Naive thymus-derived CD8-positive, alpha-beta T cell (primary cell): ENCODE measurements around the gene ABCD2. TPM values are rescaled to one million over a fixed set of nuclear protein-coding genes. Genes with fewer than 3 reads are reported as not detected.
"Not testable (repeated sequence)": the region's sequence is repeated elsewhere in the genome, so short reads cannot be mapped to it uniquely, and the experiment has no call there.

Experiments used
- ATAC-seq, 2 donors: fragments of 150-1000 bp; cut with Tn5 transposase in 1 of 2; sonication (Bioruptor Pico), chemical (Tn5 transposase) in 1 of 2; 1 replicate in 1 of 2; 2 replicates in 1 of 2; pipeline ENCODE4 v1.10.0; 2021; ENCODE audit warnings: mild to moderate bottlenecking in 2 of 2, moderate library complexity in 2 of 2
- POLR2A ChIA-PET: fragments of 350-600 bp; sonication (Branson Sonifier 250); formaldehyde crosslinking; loops from one replicate; lab custom pipeline; 2021; ENCODE audit warnings: antibody characterized with exemption; lab: Charles Lee
- DNase-seq, 10 donors: peaks; one replicate each; pipeline versions ENCODE4 v3.0.0 to v3.0.0-alpha.2; 2020 to 2022
- H3K27ac Mint-ChIP-seq, 10 donors: one replicate each; pipeline ENCODE4 v1.8.0; 2020 to 2022; ENCODE audit warnings: mild to moderate bottlenecking in 10 of 10, mixed read lengths in 10 of 10, moderate library complexity in 4 of 10, inconsistent platforms in 1 of 10
- H3K27me3 Mint-ChIP-seq, 5 donors: one replicate each; pipeline ENCODE4 v1.8.0; 2021 to 2022; ENCODE audit warnings: mixed read lengths in 5 of 5
- H3K36me3 Mint-ChIP-seq, 3 donors: one replicate each; pipeline ENCODE4 v1.8.0; 2020 to 2022; ENCODE audit warnings: mixed read lengths in 3 of 3, mild to moderate bottlenecking in 2 of 3, inconsistent platforms in 1 of 3
- H3K4me1 Mint-ChIP-seq, 4 donors: one replicate each; pipeline ENCODE4 v1.8.0; 2021 to 2022; ENCODE audit warnings: mixed read lengths in 4 of 4
- H3K4me3 Mint-ChIP-seq, 10 donors: one replicate each; pipeline ENCODE4 v1.8.0; 2020 to 2022; ENCODE audit warnings: mild to moderate bottlenecking in 10 of 10, mixed read lengths in 10 of 10, moderate library complexity in 6 of 10, inconsistent platforms in 1 of 10
- H3K9me3 Mint-ChIP-seq, 9 donors: one replicate each; pipeline ENCODE4 v1.8.0; 2020 to 2022; ENCODE audit warnings: mixed read lengths in 9 of 9, mild to moderate bottlenecking in 3 of 9, inconsistent platforms in 1 of 9, moderate library complexity in 1 of 9
- polyA plus RNA-seq, 3 donors: library from polyadenylated mRNA; unstranded; fragments of 300-500 nt; fragmentation: Illumina TruSeq; gene quantifications; one replicate each; pipeline ENCODE4 v1.2.3, GENCODE V29; 2021
- total RNA-seq, 8 experiments: library from RNA in 2 of 8; stranded (reverse) in 2 of 8; gene quantifications; one replicate each; pipeline ENCODE4 v1.2.3 and lab custom pipeline; 2021 to 2026

ABCD2 gene
- total and polyA plus RNA-seq, 5 experiments from 2014 or later = 12.1 to 23.3 (median 14.0) TPM

DNA sequence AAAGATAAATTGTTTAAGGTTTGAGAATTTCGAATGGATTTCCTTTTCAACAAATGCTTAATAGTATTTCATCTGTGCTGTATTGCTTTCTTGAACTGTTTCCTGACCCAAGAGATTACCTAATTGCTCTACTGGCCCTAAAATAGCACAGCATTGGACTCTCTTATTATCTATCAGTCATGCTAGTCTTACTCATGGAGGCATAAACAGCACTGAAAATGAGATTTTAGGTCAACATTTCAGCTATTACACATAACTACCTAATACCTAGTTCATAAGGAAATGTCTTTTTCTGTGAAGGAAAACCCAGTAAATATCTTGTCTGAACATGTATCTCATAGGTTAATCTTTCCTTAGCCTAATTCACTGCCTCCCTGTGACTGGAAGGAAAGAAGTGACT, 4.3 kb upstream of the ABCD2 start:
- Mint-ChIP-seq H3K27ac (peak overlapping the region in 7 of 10 donors; percentile 23 to 86 (median 59)), H3K36me3 (no peaks in the 10 kb centered on the region), H3K9me3 (peaks cover 0 to 1% (median 0%) of the 10 kb centered on the region in 9 donors), H3K27me3 (no peaks in the 10 kb centered on the region), H3K4me1 (peaks cover 25 to 63% (median 57%) of the 10 kb centered on the region in 4 donors), H3K4me3 (no peak overlapping the region)
- DNase-seq = no peak
- POLR2A ChIA-PET = no interaction called here
- ATAC-seq = no peak

DNA sequence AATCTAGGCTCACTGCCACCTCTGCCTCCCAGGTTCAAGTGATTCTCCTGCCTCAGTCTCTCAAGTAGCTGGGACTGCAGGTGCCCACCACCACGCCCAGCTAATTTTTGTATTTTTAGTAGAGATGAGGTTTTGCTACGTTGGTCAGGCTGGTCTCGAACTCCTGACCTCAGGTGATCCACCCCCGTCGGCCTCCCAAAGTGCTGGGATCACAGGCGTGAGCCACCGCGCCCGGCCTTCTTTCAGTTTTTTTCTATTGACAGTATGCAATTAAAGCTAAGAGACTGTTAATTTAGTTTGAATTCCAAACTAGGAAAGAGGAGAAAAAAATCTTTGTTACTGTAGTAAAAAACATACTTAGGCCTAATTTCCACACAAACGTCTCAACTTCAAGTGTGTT, 3.6 kb upstream of the ABCD2 start:
- H3K27ac Mint-ChIP-seq = peak overlapping the region in 5 of 10 donors; percentile 47 to 95 (median 81)
- ATAC-seq, H3K27me3 Mint-ChIP-seq, POLR2A ChIA-PET, H3K36me3 Mint-ChIP-seq, DNase-seq, H3K9me3 Mint-ChIP-seq: not testable (repeated sequence)
- H3K4me1 Mint-ChIP-seq = peaks cover 23 to 61% (median 50%) of the 10 kb centered on the region in 4 donors
- H3K4me3 Mint-ChIP-seq = peak overlapping the region in 1 of 10 donors; percentile 40

DNA sequence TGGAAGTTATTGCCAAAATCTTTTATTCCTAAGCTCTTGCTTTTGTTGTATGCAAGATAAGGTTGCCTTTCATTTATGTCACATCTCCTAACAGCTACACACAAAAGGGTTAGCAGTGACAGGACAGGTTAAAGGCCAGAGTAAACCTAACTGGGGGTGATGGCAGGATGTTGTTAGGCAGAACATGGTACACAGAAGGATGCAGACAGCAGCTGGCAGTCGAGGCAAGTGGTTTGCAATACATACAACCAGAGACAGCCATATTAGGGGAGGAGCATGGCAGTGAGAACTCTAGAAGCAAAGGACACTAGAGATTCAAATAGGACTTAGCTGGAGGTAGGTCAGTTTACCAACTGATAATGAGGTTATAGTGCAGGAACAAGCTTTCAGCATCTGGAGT, 2.7 kb upstream of the ABCD2 start:
- no peaks in the 10 kb centered on the region for H3K9me3 Mint-ChIP-seq
- no peaks in the 10 kb centered on the region for H3K27me3 Mint-ChIP-seq
- peaks cover 0 to 4% (median 2%) of the 10 kb centered on the region in 3 donors for H3K36me3 Mint-ChIP-seq
- peak in 2 of 10 donors; percentile 19 to 23 for DNase-seq
- H3K4me1 Mint-ChIP-seq = peaks cover 19 to 56% (median 45%) of the 10 kb centered on the region in 4 donors
- POLR2A ChIA-PET = interaction anchor here (0.9 to 4.3 kb wide), 4 partner anchors 8 to 69 kb away, joined by 3 to 42 read pairs (median 4); no protein-coding TSS in a partner anchor
- no peak for ATAC-seq
- peak overlapping the region in 2 of 10 donors; percentile 94 to 95 for H3K27ac Mint-ChIP-seq
- H3K4me3 Mint-ChIP-seq = peak overlapping the region in 7 of 10 donors; percentile 2 to 73 (median 43)

DNA sequence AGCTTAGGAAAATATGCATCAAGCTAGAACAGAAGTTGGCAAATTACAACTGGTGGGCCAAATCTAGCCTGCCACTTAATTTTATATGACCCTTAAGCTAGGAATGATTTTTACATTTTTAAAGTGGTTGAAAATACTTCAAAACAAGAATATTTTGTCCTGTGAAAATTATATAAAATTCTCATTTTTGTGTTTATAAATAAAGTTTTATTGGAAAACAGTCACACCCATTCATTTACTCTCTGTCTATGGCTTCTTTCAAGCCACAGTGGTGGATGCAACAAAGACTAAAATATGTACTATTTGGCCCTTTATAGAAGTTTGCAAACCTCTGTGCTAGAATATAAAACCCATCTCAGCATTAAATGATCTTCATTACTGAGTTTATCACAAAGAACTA, 2.1 kb upstream of the ABCD2 start:
- no peaks in the 10 kb centered on the region for H3K9me3 Mint-ChIP-seq
- H3K27me3 Mint-ChIP-seq = no peaks in the 10 kb centered on the region
- peaks cover 18 to 52% (median 43%) of the 10 kb centered on the region in 4 donors for H3K4me1 Mint-ChIP-seq
- H3K4me3 Mint-ChIP-seq = peak overlapping the region in 6 of 10 donors; percentile 3 to 73 (median 42)
- DNase-seq (no peak), ATAC-seq (no peak)
- H3K27ac Mint-ChIP-seq = peak overlapping the region in 2 of 10 donors; percentile 94 to 95
- POLR2A ChIA-PET = interaction anchor here (0.7 to 4.3 kb wide), 6 partner anchors 7 to 70 kb away, joined by 3 to 42 read pairs (median 4); no protein-coding TSS in a partner anchor
- peaks cover 0 to 4% (median 2%) of the 10 kb centered on the region in 3 donors for H3K36me3 Mint-ChIP-seq

DNA sequence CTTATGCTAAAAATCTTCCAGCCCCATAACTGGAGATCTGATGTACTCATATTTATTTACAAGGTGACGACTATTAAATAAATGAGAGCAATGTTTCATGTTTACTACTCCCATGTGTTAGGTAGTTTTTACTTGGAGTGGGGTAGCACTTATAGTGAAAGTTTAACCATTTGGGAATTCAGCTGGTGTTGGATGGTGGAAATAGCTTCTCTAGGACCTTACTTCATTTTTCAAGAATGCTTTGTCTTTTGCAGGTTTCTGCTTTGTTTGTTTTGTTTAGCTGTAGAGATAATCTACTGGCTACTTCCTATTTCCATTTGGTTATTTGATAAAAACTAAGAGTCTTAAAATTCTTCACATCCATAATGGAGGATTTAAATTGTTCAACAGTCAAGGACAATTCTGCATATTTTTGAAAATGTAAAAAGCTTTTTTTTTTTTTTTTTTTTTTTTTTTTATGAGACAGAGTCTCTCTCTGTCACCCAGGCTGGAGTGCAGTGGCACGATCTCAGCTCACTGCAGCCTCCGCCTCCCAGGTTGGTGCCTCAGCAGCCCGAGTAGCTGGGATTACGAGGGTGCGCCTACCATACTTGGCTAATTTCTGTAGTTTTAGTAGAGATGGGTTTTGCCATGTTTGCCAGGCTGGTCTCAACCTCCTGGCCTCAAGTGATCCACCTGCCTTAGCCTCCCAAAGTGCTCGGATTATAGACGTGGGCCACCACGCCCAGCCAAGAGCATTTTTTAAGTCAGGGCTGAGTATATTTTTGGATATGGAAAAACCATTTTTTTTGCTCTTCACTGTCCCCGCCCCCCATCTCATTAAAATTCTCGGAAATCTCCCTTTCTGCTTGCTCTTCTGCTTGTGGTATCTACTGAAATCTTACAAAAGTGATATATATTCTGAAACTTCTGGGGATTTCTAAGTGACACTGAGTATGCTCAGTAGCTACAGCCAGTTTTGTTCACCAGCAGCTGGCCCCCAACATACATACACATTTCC, 1.4 kb upstream of the ABCD2 start:
- Mint-ChIP-seq H3K4me3 (no peak overlapping the region), H3K27ac (peak overlapping the region in 1 of 10 donors; percentile 94), H3K4me1 (peaks cover 17 to 49% (median 38%) of the 10 kb centered on the region in 4 donors), H3K27me3 (no peaks in the 10 kb centered on the region), H3K36me3 (peaks cover 0 to 4% (median 2%) of the 10 kb centered on the region in 3 donors), H3K9me3 (no peaks in the 10 kb centered on the region)
- peak; percentile 22 to 25 for ATAC-seq
- peak in 9 of 10 donors; percentile 19 to 54 (median 34) for DNase-seq
- POLR2A ChIA-PET = interaction anchor here (0.6 to 4.3 kb wide), 20 partner anchors 8 to 485 kb away, joined by 3 to 42 read pairs (median 6); partner anchors contain the start of gene SLC2A13

DNA sequence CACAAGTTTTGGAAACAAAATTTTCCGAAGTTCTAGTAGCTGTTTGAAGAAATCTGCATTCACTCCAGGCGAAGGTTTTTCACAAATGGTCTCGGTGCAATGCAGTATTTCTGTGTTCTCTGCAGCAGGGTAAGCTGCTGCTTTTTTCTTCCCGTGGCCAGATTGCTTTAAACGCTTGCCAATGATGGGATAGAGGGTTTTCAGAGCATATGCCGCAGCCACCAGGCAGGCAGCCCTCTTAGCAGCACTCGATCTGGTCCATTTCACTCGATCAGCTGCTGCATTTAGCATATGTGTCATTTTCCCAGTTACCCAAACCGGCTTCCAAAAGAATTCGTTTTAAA, 315 bp downstream of the ABCD2 start:
- H3K4me1 Mint-ChIP-seq = peaks cover 16 to 43% (median 36%) of the 10 kb centered on the region in 4 donors
- POLR2A ChIA-PET = interaction anchor here (0.7 to 4.3 kb wide), 18 partner anchors 8 to 486 kb away, joined by 3 to 42 read pairs (median 5); partner anchors contain the start of genes KIF21A and SLC2A13
- H3K36me3 Mint-ChIP-seq = peaks cover 2 to 4% (median 2%) of the 10 kb centered on the region in 3 donors
- H3K27ac Mint-ChIP-seq = no peak overlapping the region
- DNase-seq (peak in 3 of 10 donors; percentile 10 to 25 (median 24)), ATAC-seq (peak; percentile 26 to 32)
- no peaks in the 10 kb centered on the region for H3K9me3 Mint-ChIP-seq
- no peak overlapping the region for H3K4me3 Mint-ChIP-seq
- no peaks in the 10 kb centered on the region for H3K27me3 Mint-ChIP-seq

DNA sequence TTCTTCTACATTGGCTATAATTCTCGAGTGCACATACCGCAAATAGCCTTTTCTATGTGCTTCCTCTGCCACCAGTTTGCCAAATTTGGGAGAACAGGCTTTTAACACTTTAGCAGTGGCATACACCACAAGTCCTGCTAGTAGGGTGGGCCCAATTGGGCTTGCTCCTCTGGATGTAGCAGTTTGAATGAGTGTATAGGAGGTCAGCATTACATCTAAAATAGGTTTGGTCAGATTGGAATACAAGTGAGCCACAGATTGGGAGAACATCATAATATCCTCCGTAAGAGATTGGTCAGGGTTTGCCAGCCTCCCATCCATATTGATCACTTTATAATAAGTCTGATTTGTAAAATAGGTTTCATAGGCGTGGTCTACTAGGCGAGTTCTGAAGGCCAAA, 902 bp downstream of the ABCD2 start:
- Mint-ChIP-seq H3K9me3 (no peaks in the 10 kb centered on the region), H3K4me1 (peaks cover 19 to 49% (median 38%) of the 10 kb centered on the region in 4 donors), H3K36me3 (peaks cover 6 to 8% (median 7%) of the 10 kb centered on the region in 3 donors), H3K27me3 (no peaks in the 10 kb centered on the region), H3K4me3 (no peak overlapping the region), H3K27ac (no peak overlapping the region)
- no peak for ATAC-seq
- POLR2A ChIA-PET = interaction anchor here (1.1 to 4.3 kb wide), 12 partner anchors 8 to 487 kb away, joined by 3 to 42 read pairs (median 6); partner anchors contain the start of genes KIF21A and SLC2A13
- DNase-seq = no peak

DNA sequence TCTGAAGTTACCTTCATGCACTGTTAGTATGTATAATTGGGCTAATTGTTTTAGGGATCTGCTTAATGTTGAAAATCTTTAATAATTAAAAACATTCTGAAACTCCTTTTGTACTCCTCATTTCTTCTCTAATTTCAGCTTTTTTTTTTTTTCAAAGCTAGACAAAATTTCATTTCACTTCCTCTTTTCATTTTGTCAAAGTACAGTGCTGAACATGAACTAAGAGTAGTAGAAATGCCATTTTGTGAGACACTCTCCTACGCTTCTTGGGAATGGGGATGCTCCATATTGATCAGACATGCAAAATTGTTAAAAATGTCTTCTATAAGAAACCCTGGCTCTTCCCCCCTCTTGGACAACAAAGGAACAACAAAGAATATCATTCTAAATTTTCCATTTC, 1.7 kb downstream of the ABCD2 start:
- Mint-ChIP-seq H3K36me3 (peaks cover 10 to 12% (median 12%) of the 10 kb centered on the region in 3 donors), H3K27me3 (no peaks in the 10 kb centered on the region), H3K4me3 (no peak overlapping the region), H3K9me3 (no peaks in the 10 kb centered on the region), H3K27ac (peak overlapping the region in 2 of 10 donors; percentile 85 to 86), H3K4me1 (peaks cover 21 to 49% (median 38%) of the 10 kb centered on the region in 4 donors)
- peak in 1 of 10 donors; percentile 20 for DNase-seq
- no peak for ATAC-seq
- POLR2A ChIA-PET = interaction anchor here (0.6 to 3.7 kb wide), 4 partner anchors 53 to 76 kb away, joined by 3 to 21 read pairs (median 3); no protein-coding TSS in a partner anchor

DNA sequence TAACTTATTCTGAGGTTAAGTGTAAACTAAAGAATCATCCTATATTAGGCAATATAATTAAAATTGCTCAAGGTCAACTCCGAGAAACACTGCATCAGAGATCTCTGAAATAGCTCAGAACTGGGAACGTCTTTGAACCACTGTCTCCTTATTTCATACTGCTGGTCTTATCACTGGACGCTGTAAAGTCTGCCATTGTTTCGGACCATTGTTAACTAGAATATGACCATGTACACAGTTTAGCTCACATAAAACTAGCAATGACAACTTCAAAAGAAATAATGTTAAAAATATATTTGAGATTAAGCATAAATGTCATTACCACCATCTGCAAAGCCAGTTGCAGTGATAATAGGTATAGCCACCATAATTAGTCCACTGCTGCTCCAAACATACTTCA, 2.9 kb downstream of the ABCD2 start:
- POLR2A ChIA-PET = interaction anchor here (1.1 to 3.7 kb wide), 2 partner anchors 12 to 75 kb away, joined by 3 to 21 read pairs; no protein-coding TSS in a partner anchor
- no peaks in the 10 kb centered on the region for H3K9me3 Mint-ChIP-seq
- peak overlapping the region in 9 of 10 donors; percentile 76 to 91 (median 88) for H3K4me3 Mint-ChIP-seq
- peaks cover 10 to 20% (median 16%) of the 10 kb centered on the region in 3 donors for H3K36me3 Mint-ChIP-seq
- ATAC-seq (no peak), DNase-seq (no peak)
- H3K4me1 Mint-ChIP-seq = peaks cover 16 to 44% (median 37%) of the 10 kb centered on the region in 4 donors
- peak overlapping the region in 9 of 10 donors; percentile 13 to 92 (median 80) for H3K27ac Mint-ChIP-seq
- H3K27me3 Mint-ChIP-seq = no peaks in the 10 kb centered on the region

DNA sequence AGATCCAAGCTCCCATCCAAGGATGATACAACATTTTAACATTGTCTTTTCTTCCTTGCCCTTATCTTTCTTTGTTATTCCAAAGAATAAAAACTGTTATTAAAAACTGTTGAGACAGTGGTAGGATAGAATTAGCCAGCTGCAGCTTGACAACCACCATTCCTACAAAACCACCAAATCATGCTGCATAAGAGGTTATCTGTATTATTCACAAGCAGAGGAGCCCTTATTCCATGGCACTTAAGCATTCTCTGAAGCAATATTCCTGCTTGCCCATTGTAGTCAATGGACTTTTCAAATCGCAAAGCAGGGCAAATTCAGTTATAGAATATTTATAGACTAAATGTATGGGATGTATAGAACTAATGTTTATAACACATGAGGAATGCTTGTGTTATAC, 3.4 kb downstream of the ABCD2 start:
- ATAC-seq = no peak
- Mint-ChIP-seq H3K4me3 (peak overlapping the region in 9 of 10 donors; percentile 76 to 91 (median 88)), H3K27ac (peak overlapping the region in 9 of 10 donors; percentile 13 to 92 (median 80))

DNA sequence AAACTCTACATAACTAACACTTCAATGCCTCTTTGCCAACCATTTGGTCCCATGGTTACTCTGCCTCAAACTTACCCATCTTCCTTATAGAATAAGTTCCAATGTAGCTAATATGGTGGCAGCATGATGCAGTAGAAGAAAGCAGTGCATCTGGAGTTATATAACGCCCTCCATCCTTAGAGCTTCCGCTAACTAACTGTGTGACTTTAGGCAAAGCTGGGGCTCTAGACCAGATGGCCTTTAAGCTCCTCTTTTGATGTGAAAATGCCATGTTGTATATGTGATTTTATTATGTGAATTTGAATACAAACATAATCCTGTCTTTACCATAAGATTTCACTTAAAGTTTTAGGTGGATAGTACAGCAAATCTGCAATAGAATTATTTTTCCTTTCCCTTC, 6.1 kb downstream of the ABCD2 start:
- POLR2A ChIA-PET = no interaction called here
- Mint-ChIP-seq H3K27me3 (no peaks in the 10 kb centered on the region), H3K9me3 (no peaks in the 10 kb centered on the region), H3K4me1 (peaks cover 23 to 66% (median 51%) of the 10 kb centered on the region in 4 donors), H3K27ac (peak overlapping the region in 9 of 10 donors; percentile 2 to 90 (median 50)), H3K4me3 (peak overlapping the region in 9 of 10 donors; percentile 3 to 89 (median 78)), H3K36me3 (peaks cover 10 to 46% (median 30%) of the 10 kb centered on the region in 3 donors)
- peak in 1 of 2 donors; percentile 33 for ATAC-seq
- no peak for DNase-seq

More for the DNA sequence above, 3.4 kb downstream of the ABCD2 start:
- H3K9me3 Mint-ChIP-seq = no peaks in the 10 kb centered on the region
- peaks cover 15 to 45% (median 38%) of the 10 kb centered on the region in 4 donors for H3K4me1 Mint-ChIP-seq
- H3K36me3 Mint-ChIP-seq = peaks cover 10 to 23% (median 19%) of the 10 kb centered on the region in 3 donors
- no peaks in the 10 kb centered on the region for H3K27me3 Mint-ChIP-seq
- DNase-seq = no peak
- POLR2A ChIA-PET = interaction anchor here (1.1 kb wide), 1 partner anchor 13 kb away, joined by 3 read pairs; no protein-coding TSS in a partner anchor

DNA sequence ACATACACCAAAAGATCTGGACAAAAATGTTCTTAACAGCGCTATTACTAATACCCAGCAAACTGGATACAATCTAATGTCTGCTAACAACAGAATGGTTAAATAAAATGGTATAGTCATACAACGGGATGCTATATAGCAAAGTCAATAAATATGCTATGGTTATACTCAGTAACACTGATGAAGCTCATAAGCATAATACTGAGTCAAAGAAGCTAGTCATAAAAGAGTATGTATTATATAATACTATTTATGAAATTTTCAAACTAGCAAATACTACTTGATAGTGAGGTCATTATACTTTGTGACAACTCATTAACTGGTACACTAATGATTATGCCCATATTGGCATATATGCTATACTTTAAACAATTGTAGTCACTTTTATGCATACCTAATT, 7.4 kb downstream of the ABCD2 start:
- DNase-seq (no peak), ATAC-seq (no peak)
- Mint-ChIP-seq H3K36me3 (peaks cover 6 to 55% (median 35%) of the 10 kb centered on the region in 3 donors), H3K27ac (peak overlapping the region in 6 of 10 donors; percentile 0 to 82 (median 48)), H3K27me3 (no peaks in the 10 kb centered on the region), H3K4me3 (peak overlapping the region in 4 of 10 donors; percentile 3 to 59 (median 20)), H3K9me3 (no peaks in the 10 kb centered on the region), H3K4me1 (peaks cover 23 to 66% (median 51%) of the 10 kb centered on the region in 4 donors)
- POLR2A ChIA-PET = interaction anchor here (0.7 to 1.1 kb wide), 3 partner anchors 16 to 72 kb away, joined by 3 read pairs; no protein-coding TSS in a partner anchor
